Trophoblast cell (in vitro differentiated cells and primary cell): ENCODE data around the gene P2RY6.

Experiments
- DNase-seq, 2 donors: peaks; one replicate each; pipeline ENCODE4 v3.0.0-alpha.2; 2016
- H2AFZ ChIP-seq: 2 replicates; pipeline ENCODE4 v1.6.1; 2013; ENCODE audit warnings: low read length, moderate library complexity, mild to moderate bottlenecking; ENCODE audit not compliant: insufficient read depth, poor library complexity
- H2AK5ac ChIP-seq: 2 replicates; pipeline ENCODE4 v1.6.1; 2013; ENCODE audit warnings: mild to moderate bottlenecking, low read length
- H2BK120ac ChIP-seq: 2 replicates; pipeline ENCODE4 v1.6.1; 2013; ENCODE audit warnings: low read length, mild to moderate bottlenecking, moderate library complexity; ENCODE audit not compliant: insufficient read depth, poor library complexity
- H2BK12ac ChIP-seq: 2 replicates; pipeline ENCODE4 v1.6.1; 2013; ENCODE audit warnings: mild to moderate bottlenecking, low read length, moderate library complexity
- H2BK5ac ChIP-seq: 2 replicates; pipeline ENCODE4 v1.6.1; 2013; ENCODE audit warnings: low read length, low read depth, moderate library complexity, mild to moderate bottlenecking; ENCODE audit not compliant: poor library complexity
- H3K14ac ChIP-seq: 2 replicates; pipeline ENCODE4 v1.6.1; 2013; ENCODE audit warnings: mild to moderate bottlenecking, low read length
- H3K18ac ChIP-seq: 2 replicates; pipeline ENCODE4 v1.6.1; 2013; ENCODE audit warnings: mild to moderate bottlenecking, low read length
- H3K23ac ChIP-seq: 2 replicates; pipeline ENCODE4 v1.6.1; 2013; ENCODE audit warnings: low read length
- H3K27ac ChIP-seq: 2 replicates; pipeline ENCODE4 v1.5.1; 2013; ENCODE audit warnings: low read depth, mild to moderate bottlenecking, inconsistent platforms, low read length, moderate library complexity
- H3K27me3 ChIP-seq: 2 replicates; pipeline ENCODE4 v1.6.1; 2013; ENCODE audit warnings: inconsistent platforms, mild to moderate bottlenecking, low read length, moderate library complexity; ENCODE audit not compliant: insufficient read depth
- H3K36me3 ChIP-seq, 2 experiments: 1 replicate in 1 of 2; 2 replicates in 1 of 2; pipeline ENCODE4 v1.6.1; 2013; ENCODE audit warnings: low read length in 2 of 2, mild to moderate bottlenecking in 2 of 2, moderate library complexity in 1 of 2; ENCODE audit not compliant: insufficient read depth in 2 of 2, control insufficient read depth in 1 of 2
- H3K4ac ChIP-seq: 2 replicates; pipeline ENCODE4 v1.6.1; 2013; ENCODE audit warnings: low read depth, mild to moderate bottlenecking, low read length, moderate library complexity
- H3K4me1 ChIP-seq, 2 experiments: 1 replicate in 1 of 2; 2 replicates in 1 of 2; pipeline ENCODE4 v1.6.1; 2013; ENCODE audit warnings: low read length in 2 of 2, mild to moderate bottlenecking in 2 of 2, moderate library complexity in 1 of 2; ENCODE audit not compliant: insufficient read depth in 2 of 2, control insufficient read depth in 1 of 2
- H3K4me2 ChIP-seq: 2 replicates; pipeline ENCODE4 v1.6.1; 2013; ENCODE audit warnings: inconsistent platforms, mild to moderate bottlenecking, low read length, moderate library complexity
- H3K4me3 ChIP-seq: 2 replicates; pipeline ENCODE4 v1.5.1; 2013; ENCODE audit warnings: mild to moderate bottlenecking, low read depth, low read length, inconsistent platforms
- H3K79me1 ChIP-seq: one replicate; pipeline ENCODE4 v1.6.1; 2013; ENCODE audit warnings: low read length
- H3K79me2 ChIP-seq: 2 replicates; pipeline ENCODE4 v1.6.1; 2013; ENCODE audit warnings: low read length, mild to moderate bottlenecking; ENCODE audit not compliant: control insufficient read depth, insufficient read depth, poor library complexity
- H3K9ac ChIP-seq: 2 replicates; pipeline ENCODE4 v1.6.1; 2013; ENCODE audit warnings: mild to moderate bottlenecking, low read length
- H3K9me3 ChIP-seq: 2 replicates; pipeline ENCODE4 v1.6.1; 2013; ENCODE audit warnings: low read depth, mild to moderate bottlenecking, control low read depth, inconsistent platforms, low read length; ENCODE audit not compliant: insufficient read depth
- H4K12ac ChIP-seq: 2 replicates; pipeline ENCODE4 v1.6.1; 2013; ENCODE audit warnings: low read depth, mild to moderate bottlenecking, low read length, moderate library complexity
- H4K8ac ChIP-seq: 2 replicates; pipeline ENCODE4 v1.6.1; 2013; ENCODE audit warnings: low read depth, mild to moderate bottlenecking, low read length, moderate library complexity
- H4K91ac ChIP-seq: one replicate; pipeline ENCODE4 v1.6.1; 2013; ENCODE audit warnings: low read depth, mild to moderate bottlenecking, low read length, moderate library complexity
- WGBS: extraction: QIAGEN DNeasy Blood & Tissue Kit; methylation state at CpG from one replicate; pipeline ENCODE4 v1.1.7; 2013; ENCODE audit warnings: missing lambda C conversion rate; ENCODE audit not compliant: insufficient read length, insufficient coverage; ENCODE audit errors: extremely low coverage; 5-methylcytosine and 5-hydroxymethylcytosine counted together

P2RY6 gene

GRCh38 chr11:73287400-73288101 is 15.4 kb downstream of the P2RY6 start:
- Histone ChIP-seq H3K9ac (no peak overlapping the region), H3K79me1 (peaks cover 11% of the 10 kb centered on the region), H4K8ac (no peak overlapping the region), H3K14ac (no peak overlapping the region), H2BK120ac (no peak overlapping the region), H3K79me2 (peaks cover 17% of the 10 kb centered on the region), H4K12ac (no peak overlapping the region), H3K4me1 (peaks cover 35 to 54% of the 10 kb centered on the region in 2 experiments), H3K27me3 (no peaks in the 10 kb centered on the region), H3K4me3 (no peak overlapping the region), H3K27ac (no peak overlapping the region), H3K18ac (no peak overlapping the region), H4K91ac (peak overlapping the region; percentile 2), H2AFZ (no peak overlapping the region), H3K23ac (no peak overlapping the region), H2AK5ac (no peak overlapping the region), H2BK12ac (no peak overlapping the region), H3K9me3 (no peaks in the 10 kb centered on the region), H2BK5ac (no peak overlapping the region), H3K4me2 (no peak overlapping the region), H3K36me3 (peaks cover 7 to 11% of the 10 kb centered on the region in 2 experiments), H3K4ac (peak overlapping the region; percentile 30)
- no CpG with 5 or more reads among the region's 10 CpGs for WGBS
- no peak for DNase-seq

DNA sequence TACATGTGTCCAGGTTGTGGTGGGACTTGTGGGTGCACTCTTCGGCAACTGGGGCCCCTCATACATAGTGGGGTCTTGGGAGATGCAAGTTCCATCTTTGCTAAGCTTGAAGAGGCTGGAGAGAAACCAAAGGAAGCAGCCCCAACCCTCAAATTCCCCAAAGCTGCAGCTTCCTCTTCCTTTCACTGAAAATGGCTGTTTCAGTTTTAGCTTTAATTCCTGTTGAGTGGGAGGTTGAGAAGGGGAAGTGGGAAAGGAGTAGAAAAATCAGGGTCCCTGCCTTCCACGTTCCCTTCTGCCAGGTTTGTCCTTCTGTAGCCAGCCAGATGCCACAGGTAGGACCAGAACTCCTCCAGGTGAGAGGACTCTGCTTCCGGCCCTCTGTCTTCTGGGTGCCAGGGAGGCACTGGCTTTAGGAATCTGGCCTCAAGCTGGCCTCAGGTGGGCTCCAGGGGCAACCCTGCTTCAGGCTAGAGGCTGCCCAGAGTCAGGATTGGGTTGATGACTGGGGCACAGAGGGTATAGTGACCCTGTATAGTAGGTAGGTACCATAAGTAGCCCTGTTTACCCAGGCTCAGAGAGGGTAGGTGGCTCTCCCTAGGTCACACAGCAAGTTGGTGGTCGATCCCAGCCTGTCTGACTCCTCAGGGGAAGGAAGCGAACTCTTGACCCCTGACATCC is 16.2 kb downstream of the P2RY6 start:
- H3K79me1 ChIP-seq: peaks cover 11% of the 10 kb centered on the region
- peaks cover 13% of the 10 kb centered on the region for H3K79me2 ChIP-seq
- no peak overlapping the region for H2BK120ac ChIP-seq
- no peak overlapping the region for H4K8ac ChIP-seq
- no peak overlapping the region for H3K23ac ChIP-seq
- H4K91ac ChIP-seq: peak overlapping the region; percentile 22
- peak overlapping the region; percentile 6 for H3K18ac ChIP-seq
- H3K36me3 ChIP-seq: peaks cover 7 to 11% of the 10 kb centered on the region in 2 experiments
- no peaks in the 10 kb centered on the region for H3K27me3 ChIP-seq
- no peak for DNase-seq
- no peak overlapping the region for H2AFZ ChIP-seq
- H3K9ac ChIP-seq: no peak overlapping the region
- peak overlapping the region; percentile 3 for H3K14ac ChIP-seq
- no peak overlapping the region for H3K4me2 ChIP-seq
- H2BK12ac ChIP-seq: no peak overlapping the region
- H3K27ac ChIP-seq: peak overlapping the region; percentile 9
- peak overlapping the region; percentile 1 for H3K4ac ChIP-seq
- H2AK5ac ChIP-seq: no peak overlapping the region
- H4K12ac ChIP-seq: no peak overlapping the region
- WGBS: no CpG with 5 or more reads among the region's 5 CpGs
- peaks cover 35 to 55% of the 10 kb centered on the region in 2 experiments for H3K4me1 ChIP-seq
- no peaks in the 10 kb centered on the region for H3K9me3 ChIP-seq
- no peak overlapping the region for H2BK5ac ChIP-seq
- no peak overlapping the region for H3K4me3 ChIP-seq

GRCh38 chr11:73288873-73289707 is 17.0 kb downstream of the P2RY6 start:
- H3K4me3 ChIP-seq: no peak overlapping the region
- H3K23ac ChIP-seq: no peak overlapping the region
- H3K79me2 ChIP-seq: peaks cover 9% of the 10 kb centered on the region
- H3K36me3 ChIP-seq: peaks cover 7 to 11% of the 10 kb centered on the region in 2 experiments
- peak overlapping the region; percentile 44 for H4K8ac ChIP-seq
- peak overlapping the region; percentile 11 for H2BK5ac ChIP-seq
- H3K27ac ChIP-seq: peak overlapping the region; percentile 58
- no peak overlapping the region for H4K12ac ChIP-seq
- no CpG with 5 or more reads among the region's 17 CpGs for WGBS
- no peak overlapping the region for H2AFZ ChIP-seq
- peak overlapping the region; percentile 44 for H3K18ac ChIP-seq
- no peak overlapping the region for H2AK5ac ChIP-seq
- H3K4me1 ChIP-seq: peaks cover 28 to 47% of the 10 kb centered on the region in 2 experiments
- H3K9ac ChIP-seq: no peak overlapping the region
- peak overlapping the region; percentile 35 for H3K4ac ChIP-seq
- H3K79me1 ChIP-seq: peaks cover 7% of the 10 kb centered on the region
- no peaks in the 10 kb centered on the region for H3K27me3 ChIP-seq
- peak overlapping the region; percentile 57 for H4K91ac ChIP-seq
- peak overlapping the region; percentile 2 for H3K4me2 ChIP-seq
- peak; percentile 73 to 90 for DNase-seq
- H2BK120ac ChIP-seq: peak overlapping the region; percentile 27
- H3K9me3 ChIP-seq: no peaks in the 10 kb centered on the region
- H3K14ac ChIP-seq: peak overlapping the region; percentile 45
- no peak overlapping the region for H2BK12ac ChIP-seq

- Histone ChIP-seq H4K91ac (no peak overlapping the region), H3K18ac (no peak overlapping the region), H2BK12ac (no peak overlapping the region), H2BK120ac (no peak overlapping the region), H2BK5ac (no peak overlapping the region), H3K36me3 (peaks cover 2 to 12% of the 10 kb centered on the region in 2 experiments), H3K4ac (peak overlapping the region; percentile 0), H2AK5ac (no peak overlapping the region), H3K14ac (no peak overlapping the region), H3K9me3 (no peaks in the 10 kb centered on the region), H3K23ac (no peak overlapping the region), H3K4me3 (no peak overlapping the region), H3K79me2 (peaks cover 6% of the 10 kb centered on the region), H3K4me1 (peaks cover 24 to 41% of the 10 kb centered on the region in 2 experiments), H3K4me2 (no peak overlapping the region), H2AFZ (no peak overlapping the region), H3K27me3 (no peaks in the 10 kb centered on the region), H3K9ac (no peak overlapping the region), H3K79me1 (peaks cover 4% of the 10 kb centered on the region), H4K12ac (no peak overlapping the region), H3K27ac (no peak overlapping the region), H4K8ac (no peak overlapping the region)
- WGBS: no CpG with 5 or more reads among the region's 4 CpGs
- DNase-seq: no peak
Measured at GRCh38 chr11:73290536-73290935, 18.4 kb downstream of the P2RY6 start.
